IPS DF 4.7 (cell line): ENCODE results near the gene ZNF556.
"Not testable (repeated sequence)": the region's sequence is repeated elsewhere in the genome, so short reads cannot be mapped to it uniquely, and the experiment has no call there.

Source experiments
- DNase-seq: peaks from one replicate; pipeline ENCODE4 v3.0.0-alpha.2; 2013; ENCODE audit warnings: low spot score; ENCODE audit errors: extremely low read depth

ZNF556 gene

GRCh38 chr19:2903326-2903725, 36.2 kb downstream of the ZNF556 start:
- not testable (repeated sequence) for DNase-seq

GRCh38 chr19:2905918-2906519, 38.9 kb downstream of the ZNF556 start:
- DNase-seq: no peak

DNA sequence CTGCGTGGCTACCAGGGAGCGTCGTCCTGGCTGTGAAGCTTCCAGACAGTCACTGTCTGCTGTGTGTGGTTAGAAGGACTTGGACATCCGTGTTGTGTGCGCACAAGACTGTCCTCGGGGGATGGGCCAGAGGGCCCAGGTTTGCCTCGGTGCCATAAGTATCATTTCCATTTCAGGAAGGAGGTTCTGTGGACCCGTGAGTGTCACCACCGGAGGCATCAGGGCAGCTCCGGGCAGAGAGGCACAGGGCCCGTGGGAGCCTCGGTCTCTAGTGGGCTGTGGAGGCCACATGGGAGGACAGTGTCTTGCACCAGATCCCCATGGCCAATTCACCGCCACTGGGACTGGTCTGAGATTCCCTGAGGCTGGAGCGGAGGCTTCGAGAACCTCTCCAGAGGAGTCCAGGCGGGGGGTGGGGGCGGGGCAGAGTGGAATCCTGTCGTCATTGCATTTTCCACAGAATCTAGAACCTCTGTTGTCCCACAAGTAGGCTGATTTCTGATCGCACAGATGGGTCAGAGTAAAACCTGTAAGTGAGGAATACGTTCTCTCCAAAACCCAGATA, 39.6 kb downstream of the ZNF556 start:
- DNase-seq: no peak

DNA sequence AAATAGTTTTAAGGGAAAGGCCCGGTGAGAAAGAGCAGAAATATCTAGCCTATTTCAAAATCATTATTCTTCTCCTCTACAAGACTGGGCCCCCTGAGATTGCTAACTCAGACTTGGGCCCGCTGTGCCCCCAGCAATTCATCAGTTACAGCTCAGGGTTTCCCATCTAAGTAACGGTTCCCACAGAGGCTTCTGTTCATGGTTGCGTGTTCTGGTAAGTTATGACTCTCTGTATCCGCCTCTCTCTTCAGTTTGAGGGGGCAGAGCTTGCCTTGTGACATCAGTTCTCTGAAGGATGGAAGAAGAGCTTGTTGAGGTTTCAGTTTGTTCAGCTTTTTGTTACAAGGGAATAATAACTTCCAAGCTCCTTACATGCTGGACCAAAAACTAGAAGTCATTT, 45.2 kb downstream of the ZNF556 start:
- DNase-seq: no peak

- no peak for DNase-seq
Observed at GRCh38 chr19:2917275-2918184, 50.4 kb downstream of the ZNF556 start.

- DNase-seq: no peak
Observed at GRCh38 chr19:2922987-2923386, 55.9 kb downstream of the ZNF556 start.

GRCh38 chr19:2923510-2923909, 56.4 kb downstream of the ZNF556 start:
- DNase-seq: no peak

GRCh38 chr19:2926341-2927031, 59.4 kb downstream of the ZNF556 start:
- no peak for DNase-seq

DNA sequence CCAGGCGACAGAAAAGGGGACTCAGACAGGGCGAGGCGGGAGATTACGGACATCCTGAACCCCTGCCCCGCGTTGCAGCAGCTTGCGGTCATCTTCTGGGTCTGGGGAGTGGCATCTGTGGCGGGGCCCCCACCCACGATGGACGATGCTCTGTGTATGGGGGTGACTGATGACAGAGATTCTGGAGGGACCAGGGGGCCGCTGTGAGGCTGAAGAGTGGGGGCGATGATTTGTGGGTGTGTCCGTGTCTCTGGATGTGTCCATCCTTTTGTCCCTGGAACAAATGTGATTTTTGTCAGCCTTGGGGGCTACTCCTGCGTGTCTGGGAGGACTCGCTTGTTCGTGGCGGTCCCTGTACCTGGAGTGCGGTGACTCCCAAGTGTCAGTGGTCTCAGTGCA, 59.9 kb downstream of the ZNF556 start:
- no peak for DNase-seq
